ENCODE measurements around the gene STAG1. TPM values are rescaled to one million over a fixed set of nuclear protein-coding genes. Genes with fewer than 3 reads are reported as not detected.
A peak's percentile ranks its signal among the peaks of the same experiment; 100 is the strongest.
"Not testable (repeated sequence)": the region's sequence is repeated elsewhere in the genome, so short reads cannot be mapped to it uniquely, and the experiment has no call there.

STAG1 gene
- total RNA-seq, 6 experiments from 2014 or later = 8.2 to 18.5 (median 12.7) TPM

GRCh38 chr3:136752422-136753325 lies 496 bp upstream of the STAG1 start:
- H3K9me3 ChIP-seq = no peaks in the 10 kb centered on the region
- DNase-seq = peak; percentile 99
- peak overlapping the region; percentile 99 to 100 (median 99) for H3K27ac ChIP-seq
- peak; percentile 87 to 95 (median 90) for ATAC-seq
- H3K4me3 ChIP-seq = peak overlapping the region; percentile 71 to 79 (median 73)
- intact Hi-C loops (cut with DNase I) = loop anchor here (5.0 to 10.0 kb wide), 2 partner anchors 260 to 678 kb away; no protein-coding TSS in a partner anchor
- peaks cover 0 to 15% (median 4%) of the 10 kb centered on the region in 4 donors for H3K4me1 ChIP-seq
- no peaks in the 10 kb centered on the region for H3K27me3 ChIP-seq
- H3K36me3 ChIP-seq = no peaks in the 10 kb centered on the region
- 0% methylated on average over 22 of the region's 73 CpGs for WGBS (ENCODE audit: insufficient coverage, low coverage, low lambda C conversion rate, missing lambda C conversion rate)
- peak in 1 of 4 donors; percentile 20 for TF ChIP-seq CTCF (IDR thresholded peaks at IDR 0.05)
- TF ChIP-seq POLR2A (IDR thresholded peaks at IDR 0.05) = peak; percentile 94

DNA sequence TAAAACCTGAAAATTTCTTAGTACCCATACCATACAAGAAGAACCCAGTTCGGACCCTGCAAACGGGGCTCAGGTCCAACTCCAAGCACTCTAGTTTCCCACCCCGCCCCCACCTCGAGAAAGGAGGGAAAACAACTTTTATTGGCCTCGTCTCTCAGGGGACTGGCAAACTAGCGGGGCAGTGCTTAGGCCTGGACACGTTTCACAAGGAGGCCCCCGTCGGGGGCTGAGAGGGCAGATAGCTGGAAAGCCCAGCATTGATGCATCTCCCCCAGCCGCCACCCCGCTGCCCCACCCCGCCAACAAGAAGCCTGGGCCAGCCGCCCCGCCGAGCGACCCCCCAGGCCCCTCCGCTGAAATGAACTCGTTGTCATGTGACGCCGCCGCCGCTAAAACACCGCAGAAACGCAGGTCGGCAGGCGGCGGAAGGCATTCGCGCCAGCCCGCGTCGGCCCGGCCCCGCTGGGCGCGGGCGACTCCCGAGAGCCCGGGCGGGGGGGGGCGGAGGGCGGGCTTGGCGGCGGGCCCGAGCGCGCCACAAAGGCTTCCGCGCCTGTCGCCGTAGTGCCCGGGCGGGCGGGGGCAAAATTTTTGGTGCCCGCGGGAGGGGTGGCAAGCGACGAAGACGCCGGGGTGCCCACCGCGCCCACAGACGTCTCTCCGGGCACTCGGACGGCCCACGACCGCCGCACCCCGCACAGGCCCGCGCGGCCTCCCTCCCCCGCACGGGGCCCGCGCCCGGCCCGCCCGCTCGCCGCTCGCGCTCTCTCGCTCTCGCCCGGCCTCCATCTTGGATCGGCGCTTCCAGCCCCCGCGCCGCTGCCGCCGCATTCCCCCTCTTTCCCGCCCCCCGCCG lies 634 bp downstream of the STAG1 start:
- DNase-seq = peak; percentile 80 to 88 (median 86)
- intact Hi-C loops (cut with DNase I) = loop anchor here (5.0 to 10.0 kb wide), 2 partner anchors 261 to 677 kb away; no protein-coding TSS in a partner anchor
- no peaks in the 10 kb centered on the region for H3K27me3 ChIP-seq

GRCh38 chr3:136750897-136751315 lies 1.3 kb downstream of the STAG1 start:
- Histone ChIP-seq H3K4me3 (peak overlapping the region; percentile 62 to 79 (median 67)), H3K4me1 (peaks cover 0 to 15% (median 4%) of the 10 kb centered on the region in 4 donors), H3K9me3 (no peaks in the 10 kb centered on the region), H3K27ac (peak overlapping the region; percentile 96 to 99 (median 99)), H3K36me3 (no peaks in the 10 kb centered on the region), H3K27me3 (no peaks in the 10 kb centered on the region)
- ATAC-seq (no peak), DNase-seq (no peak)
- intact Hi-C loops (cut with DNase I) = loop anchor here (5.0 to 10.0 kb wide), 2 partner anchors 261 to 676 kb away; no protein-coding TSS in a partner anchor
- TF ChIP-seq POLR2A (IDR thresholded peaks at IDR 0.05) = no peak
- no peak for TF ChIP-seq CTCF (IDR thresholded peaks at IDR 0.05)
- WGBS (ENCODE audit: insufficient coverage, low coverage, low lambda C conversion rate, missing lambda C conversion rate) = 0% methylated on average over 9 of the region's 9 CpGs

More for the DNA sequence above, 634 bp downstream of the STAG1 start:
- 0% methylated on average over 17 of the region's 97 CpGs for WGBS (ENCODE audit: insufficient coverage, low coverage, low lambda C conversion rate, missing lambda C conversion rate)
- Histone ChIP-seq H3K4me3 (peak overlapping the region; percentile 62 to 79 (median 67)), H3K4me1 (peaks cover 0 to 15% (median 4%) of the 10 kb centered on the region in 4 donors), H3K27ac (peak overlapping the region; percentile 96 to 99 (median 99)), H3K9me3 (no peaks in the 10 kb centered on the region), H3K36me3 (no peaks in the 10 kb centered on the region)
- TF ChIP-seq CTCF (IDR thresholded peaks at IDR 0.05) = no peak
- no peak for TF ChIP-seq POLR2A (IDR thresholded peaks at IDR 0.05)
- peak; percentile 36 to 55 (median 52) for ATAC-seq

- Histone ChIP-seq H3K4me1 (peaks cover 0 to 15% (median 4%) of the 10 kb centered on the region in 4 donors), H3K9me3 (no peaks in the 10 kb centered on the region), H3K36me3 (no peaks in the 10 kb centered on the region), H3K27ac (peak overlapping the region; percentile 96 to 99 (median 99)), H3K27me3 (no peaks in the 10 kb centered on the region), H3K4me3 (peak overlapping the region; percentile 62 to 79 (median 67))
- DNase-seq = no peak
- TF ChIP-seq CTCF (IDR thresholded peaks at IDR 0.05) = no peak
- 0% methylated on average over 8 of the region's 8 CpGs for WGBS (ENCODE audit: insufficient coverage, low coverage, low lambda C conversion rate, missing lambda C conversion rate)
- intact Hi-C loops (cut with DNase I) = loop anchor here (5.0 to 10.0 kb wide), 2 partner anchors 262 to 676 kb away; no protein-coding TSS in a partner anchor
- no peak for ATAC-seq
Measured at GRCh38 chr3:136750209-136750896, 1.8 kb downstream of the STAG1 start.

DNA sequence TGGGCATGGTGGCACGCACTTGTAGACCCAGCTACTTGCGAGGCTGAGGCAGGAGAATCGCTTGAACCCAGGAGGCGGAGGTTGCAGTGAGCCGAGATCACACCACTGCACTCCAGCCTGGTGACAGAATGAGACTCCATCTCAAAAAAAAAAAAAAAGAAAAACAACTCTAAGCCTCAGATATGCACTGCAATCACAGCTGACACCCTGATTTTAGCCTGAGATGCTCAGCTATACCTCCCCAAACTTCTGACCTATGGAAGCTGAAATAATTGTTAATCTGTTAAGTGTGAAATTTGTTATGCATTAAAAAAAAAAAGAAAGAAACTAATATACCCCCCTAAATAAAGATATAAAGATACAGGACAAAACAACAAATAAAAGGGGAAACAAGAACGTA lies 2.6 kb downstream of the STAG1 start:
- not testable (repeated sequence) for H3K27me3 ChIP-seq, H3K36me3 ChIP-seq, ATAC-seq, H3K4me3 ChIP-seq, H3K9me3 ChIP-seq, DNase-seq
- intact Hi-C loops (cut with DNase I) = loop anchor here (5.0 to 10.0 kb wide), 2 partner anchors 263 to 675 kb away; no protein-coding TSS in a partner anchor
- peak overlapping the region in 2 of 3 donors; percentile 96 to 99 for H3K27ac ChIP-seq
- H3K4me1 ChIP-seq = peaks cover 0 to 15% (median 4%) of the 10 kb centered on the region in 4 donors
- 81% methylated on average over 6 of the region's 6 CpGs for WGBS (ENCODE audit: insufficient coverage, low coverage, low lambda C conversion rate, missing lambda C conversion rate)
